GM12878 (cell line): ENCODE data around the gene RAP1GDS1. TPM values are rescaled to one million over a fixed set of nuclear protein-coding genes. Genes with fewer than 3 reads are reported as not detected.

Experiments
- ATAC-seq: fragments of 200-7000 bp; cut with Tn5 transposase; 3 replicates; pipeline ENCODE4 v1.9.1; 2020; ENCODE audit warnings: mild to moderate bottlenecking, moderate library complexity
- BruUV-seq: library from RNA; stranded (reverse); fragments of 400-500 nt; replicated peaks from 2 replicates; lab custom pipeline; 2021; lab: Mats Ljungman, UMichigan
- CTCF ChIA-PET: fragments of 300-600 bp; sonication (Branson Sonifier 250); formaldehyde crosslinking; extraction: SDS; loops from one replicate; lab custom pipeline; 2021; ENCODE audit warnings: inconsistent platforms; lab: Yijun Ruan, JAX
- POLR2A ChIA-PET: fragments of 350-600 bp; formaldehyde crosslinking; extraction: SDS; loops from one replicate; lab custom pipeline; 2021; ENCODE audit warnings: inconsistent platforms; lab: Charles Lee
- RAD21 ChIA-PET: fragments of 300-600 bp; sonication (Branson Sonifier 250); formaldehyde crosslinking; loops from one replicate; lab custom pipeline; 2023; ENCODE audit warnings: antibody characterized with exemption; ENCODE audit not compliant: unreplicated experiment; lab: Charles Lee
- SMC1A ChIA-PET: fragments of 300-600 bp; sonication (Branson Sonifier 250); formaldehyde crosslinking; loops from one replicate; lab custom pipeline; 2023; ENCODE audit not compliant: unreplicated experiment, uncharacterized antibody; lab: Charles Lee
- DNase-seq: peaks from one replicate; pipeline ENCODE4 v3.0.0-alpha.2; 2011; ENCODE audit warnings: low read depth, low spot score
- FAIRE-seq: peaks from 3 replicates; lab custom pipeline; 2011; peaks lifted over from hg19 to GRCh38; lab: Jason Lieb, UNC
- H2AFZ ChIP-seq: 2 replicates; pipeline ENCODE4 v1.6.0; 2011; ENCODE audit warnings: low read depth, low read length, control low read depth; ENCODE audit not compliant: control insufficient read depth
- H3K27ac ChIP-seq: 2 replicates; pipeline ENCODE4 v1.5.1; 2011; ENCODE audit warnings: control low read depth; ENCODE audit not compliant: control insufficient read depth, insufficient read depth
- H3K27me3 ChIP-seq, 2 experiments: replicated peaks in 1 of 2; 2 replicates each; pipeline versions ENCODE4 v1.6.0 to v1.6.1; 2011; ENCODE audit warnings: low read length in 1 of 2; ENCODE audit not compliant: control insufficient read depth in 2 of 2, insufficient read depth in 2 of 2
- H3K36me3 ChIP-seq, 2 experiments: 2 replicates each; pipeline ENCODE4 v1.5.1; 2011; ENCODE audit warnings: low read length in 1 of 2; ENCODE audit not compliant: control insufficient read depth in 2 of 2, insufficient read depth in 2 of 2
- H3K4me1 ChIP-seq: 2 replicates; pipeline ENCODE4 v1.6.1; 2011; ENCODE audit warnings: mild to moderate bottlenecking, low read length, moderate library complexity, mixed read lengths; ENCODE audit not compliant: control insufficient read depth, insufficient read depth
- H3K4me2 ChIP-seq: 2 replicates; pipeline ENCODE4 v1.6.0; 2011; ENCODE audit warnings: control low read depth; ENCODE audit not compliant: control insufficient read depth, insufficient read depth
- H3K4me3 ChIP-seq: fragments of 200-600 bp; sonication (generic); 2 replicates; pipeline ENCODE4 v1.5.1; 2016
- H3K79me2 ChIP-seq: 2 replicates; pipeline ENCODE4 v1.6.0; 2011; ENCODE audit warnings: low read length; ENCODE audit not compliant: control insufficient read depth, insufficient read depth
- H3K9ac ChIP-seq: 2 replicates; pipeline ENCODE4 v1.8.0; 2011; ENCODE audit warnings: low read length, control low read depth, mixed read lengths; ENCODE audit not compliant: control insufficient read depth, insufficient read depth
- H3K9me3 ChIP-seq: replicated peaks from 3 replicates; pipeline ENCODE4 v1.5.1; 2011; ENCODE audit warnings: mild to moderate bottlenecking, low read length; ENCODE audit not compliant: control insufficient read depth, insufficient read depth
- H4K20me1 ChIP-seq: 2 replicates; pipeline ENCODE4 v1.6.0; 2011; ENCODE audit not compliant: control insufficient read depth, insufficient read depth
- ETV6 ChIP-seq, 2 experiments: fragments of 450-650 bp in 1 of 2; IDR thresholded peaks in 1 of 2; conservative IDR thresholded peaks in 1 of 2; 2 replicates each; pipeline ENCODE4 v1.6.1; 2014; ENCODE audit warnings: antibody characterized with exemption in 1 of 2, borderline replicate concordance in 1 of 2, low read depth in 1 of 2, mild to moderate bottlenecking in 1 of 2, moderate library complexity in 1 of 2
- NFIC ChIP-seq: IDR thresholded peaks from 2 replicates; pipeline ENCODE4 v1.6.1; 2012; ENCODE audit warnings: low read depth, mild to moderate bottlenecking, inconsistent platforms, low read length, moderate library complexity
- PML ChIP-seq: IDR thresholded peaks from 2 replicates; pipeline ENCODE4 v1.6.1; 2012; ENCODE audit warnings: low read length, inconsistent platforms
- POLR2AphosphoS5 ChIP-seq: IDR thresholded peaks from 2 replicates; pipeline ENCODE4 v1.6.1; 2011; ENCODE audit warnings: mild to moderate bottlenecking, low read length, inconsistent platforms
- SIN3A ChIP-seq: IDR thresholded peaks from 2 replicates; pipeline ENCODE4 v1.6.1; 2012; ENCODE audit warnings: low read depth, low read length, improper control_type of control experiment
- SIX5 ChIP-seq: IDR thresholded peaks from 2 replicates; pipeline ENCODE4 v1.6.1; 2011; ENCODE audit warnings: mild to moderate bottlenecking, low read depth, low read length, moderate library complexity; ENCODE audit not compliant: severe bottlenecking
- SMAD5 ChIP-seq: IDR thresholded peaks from 2 replicates; pipeline ENCODE4 v1.6.1; 2016; ENCODE audit warnings: antibody characterized with exemption, low read depth
- SMC3 ChIP-seq: IDR thresholded peaks from 2 replicates; pipeline ENCODE4 v1.6.1; 2011; ENCODE audit warnings: low read length, improper control_type of control experiment, borderline replicate concordance
- ZNF274 ChIP-seq: IDR thresholded peaks from one replicate; pipeline ENCODE4 v1.8.0; 2011; ENCODE audit not compliant: insufficient read length, insufficient read depth
- WGBS: methylation state at CpG from one replicate; pipeline ENCODE4 v1.1.6; 2016; ENCODE audit warnings: low lambda C conversion rate; ENCODE audit not compliant: insufficient replicate concordance, insufficient coverage; ENCODE audit errors: missing lambda C conversion rate; 5-methylcytosine and 5-hydroxymethylcytosine counted together
- in situ Hi-C: fragments of 300-500 bp; cut with MboI; formaldehyde crosslinking; loops from 9 replicates; pipeline ENCODE4 v1.14.3; 2018; ENCODE audit warnings: mixed read lengths
- intact Hi-C: fragments of 100-400 bp; cut with micrococcal nuclease; formaldehyde crosslinking; loops from one replicate; pipeline ENCODE4 v1.14.2; 2022; ENCODE audit not compliant: unreplicated experiment
- polyA plus RNA-seq, 11 experiments: library from polyadenylated mRNA; depleted of rRNA in 4 of 11; unstranded in 6 of 11; stranded (reverse) in 5 of 11; fragments of >200 nt; fragmentation: Nextera tagmentation in 4 of 11; fragmentation: Illumina TruSeq in 1 of 11; extraction: Ambion mirVana in 4 of 11; extraction: Trizol in 1 of 11; gene quantifications; 1 replicate in 1 of 11; 2 replicates in 10 of 11; pipeline versions ENCODE4 v1.2.1 to v1.2.3, GENCODE V29; 2011 to 2016; ENCODE audit warnings: inconsistent platforms in 2 of 11, missing spikeins in 2 of 11, low read depth in 1 of 11
- total RNA-seq, 4 experiments: library from RNA; depleted of rRNA in 3 of 4; stranded (reverse); fragments of >200 nt in 3 of 4; fragmentation: Illumina TruSeq in 1 of 4; extraction: Trizol in 1 of 4; gene quantifications; 2 replicates each; pipeline versions ENCODE4 v1.2.1 to v1.2.3, GENCODE V29; 2013 to 2021
- TF ChIP-seq, protein P1 (sequence below): IDR thresholded peaks from 2 replicates; pipeline ENCODE4 v1.6.1; 2012; ENCODE audit warnings: improper control_type of control experiment, low read depth, low read length; ENCODE audit not compliant: insufficient replicate concordance
- TF ChIP-seq, protein P2 (sequence below): fragments of 450-650 bp; IDR thresholded peaks from 2 replicates; pipeline ENCODE4 v1.6.1; 2017; ENCODE audit warnings: mild to moderate bottlenecking, low read depth, inconsistent platforms; ENCODE audit not compliant: poor library complexity, severe bottlenecking
- TF ChIP-seq, protein P3 (sequence below): IDR thresholded peaks from 2 replicates; pipeline ENCODE4 v1.6.1; 2011; ENCODE audit warnings: low read depth, mild to moderate bottlenecking, low read length, moderate library complexity, borderline replicate concordance; ENCODE audit errors: extremely low read depth
- TF ChIP-seq, protein P4 (sequence below): fragments of 450-650 bp; IDR thresholded peaks from 2 replicates; pipeline ENCODE4 v1.6.1; 2017; ENCODE audit warnings: borderline replicate concordance
- TF ChIP-seq, protein P5 (sequence below): IDR thresholded peaks from 2 replicates; pipeline ENCODE4 v1.6.1; 2012; ENCODE audit warnings: low read depth, low read length, improper control_type of control experiment

Gene RAP1GDS1
- total and polyA plus RNA-seq, 10 of the 15 experiments (the other 5 are each of a cell fraction or from before 2014, with no cell fraction given) = 12.0 to 30.5 (median 20.7) TPM

DNA sequence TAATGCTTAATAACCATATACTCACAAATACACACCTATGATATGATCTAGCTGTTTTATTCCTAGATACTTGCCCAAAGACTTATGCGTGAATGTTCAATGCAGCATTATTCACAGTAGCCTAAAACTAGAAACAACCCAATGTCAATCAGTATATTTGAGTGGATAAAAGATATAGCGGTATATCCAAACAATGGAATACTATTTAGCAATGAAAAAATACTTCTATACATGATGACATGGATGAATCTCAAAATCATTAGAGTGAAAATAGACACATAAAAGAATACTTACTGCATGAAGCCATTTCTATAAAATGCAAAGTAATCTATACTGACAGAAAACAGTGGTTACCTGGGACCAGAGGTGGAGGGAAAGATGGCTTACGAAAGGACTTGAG, 108.1 kb downstream of the RAP1GDS1 start:
- Histone ChIP-seq H3K4me3 (no peak overlapping the region), H4K20me1 (no peaks in the 10 kb centered on the region), H3K4me2 (no peak overlapping the region), H3K9me3 (no peaks in the 10 kb centered on the region; the same call in 1 of the 3 replicates), H3K79me2 (no peaks in the 10 kb centered on the region), H3K27ac (no peak overlapping the region), H2AFZ (no peak overlapping the region), H3K9ac (no peak overlapping the region), H3K4me1 (no peaks in the 10 kb centered on the region), H3K27me3 (no peaks in the 10 kb centered on the region), H3K36me3 (no peaks in the 10 kb centered on the region)
- no peak for DNase-seq
- POLR2A ChIA-PET = no interaction called here
- BruUV-seq = no TSS peak
- intact Hi-C loops (no loop called here), in situ Hi-C loops (no loop called here)
- ATAC-seq = no peak
- SMC1A ChIA-PET = interaction anchor here (1.2 kb wide), 1 partner anchor 12 kb away, joined by 5 read pairs; no protein-coding TSS in a partner anchor
- CTCF ChIA-PET = no interaction called here
- RAD21 ChIA-PET = no interaction called here
- FAIRE-seq = no peak
- WGBS = 99% methylated on average over 3 of the region's 3 CpGs
- TF ChIP-seq, protein P1, sequence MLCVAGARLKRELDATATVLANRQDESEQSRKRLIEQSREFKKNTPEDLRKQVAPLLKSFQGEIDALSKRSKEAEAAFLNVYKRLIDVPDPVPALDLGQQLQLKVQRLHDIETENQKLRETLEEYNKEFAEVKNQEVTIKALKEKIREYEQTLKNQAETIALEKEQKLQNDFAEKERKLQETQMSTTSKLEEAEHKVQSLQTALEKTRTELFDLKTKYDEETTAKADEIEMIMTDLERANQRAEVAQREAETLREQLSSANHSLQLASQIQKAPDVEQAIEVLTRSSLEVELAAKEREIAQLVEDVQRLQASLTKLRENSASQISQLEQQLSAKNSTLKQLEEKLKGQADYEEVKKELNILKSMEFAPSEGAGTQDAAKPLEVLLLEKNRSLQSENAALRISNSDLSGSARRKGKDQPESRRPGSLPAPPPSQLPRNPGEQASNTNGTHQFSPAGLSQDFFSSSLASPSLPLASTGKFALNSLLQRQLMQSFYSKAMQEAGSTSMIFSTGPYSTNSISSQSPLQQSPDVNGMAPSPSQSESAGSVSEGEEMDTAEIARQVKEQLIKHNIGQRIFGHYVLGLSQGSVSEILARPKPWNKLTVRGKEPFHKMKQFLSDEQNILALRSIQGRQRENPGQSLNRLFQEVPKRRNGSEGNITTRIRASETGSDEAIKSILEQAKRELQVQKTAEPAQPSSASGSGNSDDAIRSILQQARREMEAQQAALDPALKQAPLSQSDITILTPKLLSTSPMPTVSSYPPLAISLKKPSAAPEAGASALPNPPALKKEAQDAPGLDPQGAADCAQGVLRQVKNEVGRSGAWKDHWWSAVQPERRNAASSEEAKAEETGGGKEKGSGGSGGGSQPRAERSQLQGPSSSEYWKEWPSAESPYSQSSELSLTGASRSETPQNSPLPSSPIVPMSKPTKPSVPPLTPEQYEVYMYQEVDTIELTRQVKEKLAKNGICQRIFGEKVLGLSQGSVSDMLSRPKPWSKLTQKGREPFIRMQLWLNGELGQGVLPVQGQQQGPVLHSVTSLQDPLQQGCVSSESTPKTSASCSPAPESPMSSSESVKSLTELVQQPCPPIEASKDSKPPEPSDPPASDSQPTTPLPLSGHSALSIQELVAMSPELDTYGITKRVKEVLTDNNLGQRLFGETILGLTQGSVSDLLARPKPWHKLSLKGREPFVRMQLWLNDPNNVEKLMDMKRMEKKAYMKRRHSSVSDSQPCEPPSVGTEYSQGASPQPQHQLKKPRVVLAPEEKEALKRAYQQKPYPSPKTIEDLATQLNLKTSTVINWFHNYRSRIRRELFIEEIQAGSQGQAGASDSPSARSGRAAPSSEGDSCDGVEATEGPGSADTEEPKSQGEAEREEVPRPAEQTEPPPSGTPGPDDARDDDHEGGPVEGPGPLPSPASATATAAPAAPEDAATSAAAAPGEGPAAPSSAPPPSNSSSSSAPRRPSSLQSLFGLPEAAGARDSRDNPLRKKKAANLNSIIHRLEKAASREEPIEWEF = no peak
- TF ChIP-seq, protein P2, sequence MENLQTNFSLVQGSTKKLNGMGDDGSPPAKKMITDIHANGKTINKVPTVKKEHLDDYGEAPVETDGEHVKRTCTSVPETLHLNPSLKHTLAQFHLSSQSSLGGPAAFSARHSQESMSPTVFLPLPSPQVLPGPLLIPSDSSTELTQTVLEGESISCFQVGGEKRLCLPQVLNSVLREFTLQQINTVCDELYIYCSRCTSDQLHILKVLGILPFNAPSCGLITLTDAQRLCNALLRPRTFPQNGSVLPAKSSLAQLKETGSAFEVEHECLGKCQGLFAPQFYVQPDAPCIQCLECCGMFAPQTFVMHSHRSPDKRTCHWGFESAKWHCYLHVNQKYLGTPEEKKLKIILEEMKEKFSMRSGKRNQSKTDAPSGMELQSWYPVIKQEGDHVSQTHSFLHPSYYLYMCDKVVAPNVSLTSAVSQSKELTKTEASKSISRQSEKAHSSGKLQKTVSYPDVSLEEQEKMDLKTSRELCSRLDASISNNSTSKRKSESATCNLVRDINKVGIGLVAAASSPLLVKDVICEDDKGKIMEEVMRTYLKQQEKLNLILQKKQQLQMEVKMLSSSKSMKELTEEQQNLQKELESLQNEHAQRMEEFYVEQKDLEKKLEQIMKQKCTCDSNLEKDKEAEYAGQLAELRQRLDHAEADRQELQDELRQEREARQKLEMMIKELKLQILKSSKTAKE = no peak
- TF ChIP-seq ZNF274 (no peak), SIX5 (no peak), SIN3A (no peak), NFIC (no peak), POLR2AphosphoS5 (no peak), SMAD5 (no peak), SMC3 (no peak), ETV6 (conservative IDR thresholded peaks at IDR 0.05 in 1 of 2, IDR thresholded peaks at IDR 0.05 in 1 of 2; ENCODE audit: borderline replicate concordance in 1 of 2, low read depth in 1 of 2) (no peak), PML (no peak)
- TF ChIP-seq, protein P3, sequence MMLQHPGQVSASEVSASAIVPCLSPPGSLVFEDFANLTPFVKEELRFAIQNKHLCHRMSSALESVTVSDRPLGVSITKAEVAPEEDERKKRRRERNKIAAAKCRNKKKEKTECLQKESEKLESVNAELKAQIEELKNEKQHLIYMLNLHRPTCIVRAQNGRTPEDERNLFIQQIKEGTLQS = no peak
- TF ChIP-seq, protein P4, sequence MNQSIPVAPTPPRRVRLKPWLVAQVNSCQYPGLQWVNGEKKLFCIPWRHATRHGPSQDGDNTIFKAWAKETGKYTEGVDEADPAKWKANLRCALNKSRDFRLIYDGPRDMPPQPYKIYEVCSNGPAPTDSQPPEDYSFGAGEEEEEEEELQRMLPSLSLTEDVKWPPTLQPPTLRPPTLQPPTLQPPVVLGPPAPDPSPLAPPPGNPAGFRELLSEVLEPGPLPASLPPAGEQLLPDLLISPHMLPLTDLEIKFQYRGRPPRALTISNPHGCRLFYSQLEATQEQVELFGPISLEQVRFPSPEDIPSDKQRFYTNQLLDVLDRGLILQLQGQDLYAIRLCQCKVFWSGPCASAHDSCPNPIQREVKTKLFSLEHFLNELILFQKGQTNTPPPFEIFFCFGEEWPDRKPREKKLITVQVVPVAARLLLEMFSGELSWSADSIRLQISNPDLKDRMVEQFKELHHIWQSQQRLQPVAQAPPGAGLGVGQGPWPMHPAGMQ = no peak
- TF ChIP-seq, protein P5, sequence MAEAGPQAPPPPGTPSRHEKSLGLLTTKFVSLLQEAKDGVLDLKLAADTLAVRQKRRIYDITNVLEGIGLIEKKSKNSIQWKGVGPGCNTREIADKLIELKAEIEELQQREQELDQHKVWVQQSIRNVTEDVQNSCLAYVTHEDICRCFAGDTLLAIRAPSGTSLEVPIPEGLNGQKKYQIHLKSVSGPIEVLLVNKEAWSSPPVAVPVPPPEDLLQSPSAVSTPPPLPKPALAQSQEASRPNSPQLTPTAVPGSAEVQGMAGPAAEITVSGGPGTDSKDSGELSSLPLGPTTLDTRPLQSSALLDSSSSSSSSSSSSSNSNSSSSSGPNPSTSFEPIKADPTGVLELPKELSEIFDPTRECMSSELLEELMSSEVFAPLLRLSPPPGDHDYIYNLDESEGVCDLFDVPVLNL = no peak
